Measurements from ENCODE around the gene CDC26. TPM values are rescaled to one million over a fixed set of nuclear protein-coding genes. Genes with fewer than 3 reads are reported as not detected.
"Not testable (repeated sequence)": the region's sequence is repeated elsewhere in the genome, so short reads cannot be mapped to it uniquely, and the experiment has no call there.

Gene CDC26
- total and polyA plus RNA-seq, 8 donors: 27.8 to 37.2 (median 32.7) TPM

- no peak for TF ChIP-seq CTCF (IDR thresholded peaks at IDR 0.05)
- no peak overlapping the region for H3K27ac ChIP-seq
- no peaks in the 10 kb centered on the region for H3K9me3 ChIP-seq
- intact Hi-C loops (cut with DNase I): no loop called here
- ATAC-seq (no peak), DNase-seq (no peak)
- no peaks in the 10 kb centered on the region for H3K36me3 ChIP-seq
- no peak overlapping the region for H3K4me3 ChIP-seq
- peaks cover 0 to 7% of the 10 kb centered on the region in 2 donors for H3K4me1 ChIP-seq
- H3K27me3 ChIP-seq: no peaks in the 10 kb centered on the region
These were observed 26.2 kb upstream of the CDC26 start for GRCh38 chr9:113301548-113301947.

- ATAC-seq (peak; percentile 45), DNase-seq (peak in 1 of 4 donors; percentile 41)
- Histone ChIP-seq H3K9me3 (no peaks in the 10 kb centered on the region), H3K4me3 (no peak overlapping the region), H3K36me3 (no peaks in the 10 kb centered on the region), H3K27me3 (no peaks in the 10 kb centered on the region), H3K4me1 (peaks cover 0 to 7% of the 10 kb centered on the region in 2 donors), H3K27ac (no peak overlapping the region)
- intact Hi-C loops (cut with DNase I): no loop called here
- no peak for TF ChIP-seq CTCF (IDR thresholded peaks at IDR 0.05)
These were observed 24.5 kb upstream of the CDC26 start for GRCh38 chr9:113299800-113300292.

GRCh38 chr9:113298924-113299770, 23.8 kb upstream of the CDC26 start:
- peaks cover 0 to 7% of the 10 kb centered on the region in 2 donors for H3K4me1 ChIP-seq
- DNase-seq: no peak
- H3K27me3 ChIP-seq: no peaks in the 10 kb centered on the region
- no peak for TF ChIP-seq CTCF (IDR thresholded peaks at IDR 0.05)
- intact Hi-C loops (cut with DNase I): no loop called here
- H3K9me3 ChIP-seq: no peaks in the 10 kb centered on the region
- no peaks in the 10 kb centered on the region for H3K36me3 ChIP-seq
- no peak for ATAC-seq
- H3K4me3 ChIP-seq: no peak overlapping the region
- no peak overlapping the region for H3K27ac ChIP-seq

- DNase-seq (no peak), ATAC-seq (no peak)
- H3K4me1 ChIP-seq: peaks cover 0 to 7% of the 10 kb centered on the region in 2 donors
- H3K9me3 ChIP-seq: no peaks in the 10 kb centered on the region
- intact Hi-C loops (cut with DNase I): no loop called here
- TF ChIP-seq CTCF (IDR thresholded peaks at IDR 0.05): no peak
- no peak overlapping the region for H3K27ac ChIP-seq
- peaks cover 0 to 3% of the 10 kb centered on the region in 2 donors for H3K36me3 ChIP-seq
- no peaks in the 10 kb centered on the region for H3K27me3 ChIP-seq
- no peak overlapping the region for H3K4me3 ChIP-seq
These were observed 22.9 kb upstream of the CDC26 start for GRCh38 chr9:113298311-113298710.

- intact Hi-C loops (cut with DNase I): no loop called here
- ATAC-seq: no peak
- Histone ChIP-seq H3K9me3 (no peaks in the 10 kb centered on the region), H3K36me3 (peaks cover 0 to 17% of the 10 kb centered on the region in 2 donors), H3K4me3 (no peak overlapping the region), H3K27ac (no peak overlapping the region), H3K27me3 (no peaks in the 10 kb centered on the region), H3K4me1 (peaks cover 0 to 7% of the 10 kb centered on the region in 2 donors)
- TF ChIP-seq CTCF (IDR thresholded peaks at IDR 0.05): no peak
- no peak for DNase-seq
These were observed 21.6 kb upstream of the CDC26 start for GRCh38 chr9:113296796-113297558.

- DNase-seq; intact Hi-C loops (cut with DNase I); H3K9me3 ChIP-seq; H3K27me3 ChIP-seq; H3K4me3 ChIP-seq; H3K4me1 ChIP-seq; ATAC-seq; H3K27ac ChIP-seq: not testable (repeated sequence)
- H3K36me3 ChIP-seq: peaks cover 0 to 24% of the 10 kb centered on the region in 2 donors
These were observed 20.9 kb upstream of the CDC26 start for GRCh38 chr9:113296247-113296646.

All from left lung (tissue), 10 donors.